ENCODE data around the gene FBXW4. TPM values are rescaled to one million over a fixed set of nuclear protein-coding genes. Genes with fewer than 3 reads are reported as not detected.

FBXW4 gene
- total RNA-seq, 1 donor from 2014 or later = 108 TPM

GRCh38 chr10:101572126-101572525, 122.8 kb downstream of the FBXW4 start:
- H3K9ac ChIP-seq (ENCODE audit: low read depth in 1 of 3, low read length in 3 of 3) = no peak overlapping the region
- H3K9me3 ChIP-seq (ENCODE audit: control insufficient read depth in 3 of 3, low read length in 3 of 3) = peaks cover 8 to 13% (median 10%) of the 10 kb centered on the region in 3 donors
- no peak overlapping the region for H3K27ac ChIP-seq (ENCODE audit: low read depth, low read length)
- peaks cover 18 to 29% (median 27%) of the 10 kb centered on the region in 3 donors for H3K27me3 ChIP-seq (ENCODE audit: control insufficient read depth in 3 of 3, insufficient read depth in 3 of 3, low read length in 3 of 3)
- H3K36me3 ChIP-seq (ENCODE audit: control insufficient read depth in 3 of 3, insufficient read depth in 3 of 3, low read length in 3 of 3) = peaks cover under 1 to 4% (median 4%) of the 10 kb centered on the region in 3 donors
- no peak overlapping the region for H3K4me3 ChIP-seq (ENCODE audit: low read length in 3 of 3)
- peaks cover 10 to 14% (median 14%) of the 10 kb centered on the region in 3 donors for H3K4me1 ChIP-seq (ENCODE audit: control insufficient read depth in 3 of 3, insufficient read depth in 3 of 3, low read length in 3 of 3)

- Histone ChIP-seq H3K27ac (ENCODE audit: low read depth, low read length) (no peak overlapping the region), H3K9ac (ENCODE audit: low read depth in 1 of 3, low read length in 3 of 3) (peak overlapping the region in 2 of 3 donors; percentile 54 to 79), H3K27me3 (ENCODE audit: control insufficient read depth in 3 of 3, insufficient read depth in 3 of 3, low read length in 3 of 3) (peaks cover 24 to 36% (median 32%) of the 10 kb centered on the region in 3 donors), H3K9me3 (ENCODE audit: control insufficient read depth in 3 of 3, low read length in 3 of 3) (peaks cover 8 to 13% (median 10%) of the 10 kb centered on the region in 3 donors), H3K36me3 (ENCODE audit: control insufficient read depth in 3 of 3, insufficient read depth in 3 of 3, low read length in 3 of 3) (no peaks in the 10 kb centered on the region), H3K4me3 (ENCODE audit: low read length in 3 of 3) (no peak overlapping the region), H3K4me1 (ENCODE audit: control insufficient read depth in 3 of 3, insufficient read depth in 3 of 3, low read length in 3 of 3) (peaks cover 11 to 18% (median 15%) of the 10 kb centered on the region in 3 donors)
Measured at GRCh38 chr10:101571271-101571925, 123.6 kb downstream of the FBXW4 start.

- peak overlapping the region; percentile 65 to 70 (median 69) for H3K4me3 ChIP-seq (ENCODE audit: low read length in 3 of 3)
- peaks cover 30 to 44% (median 39%) of the 10 kb centered on the region in 3 donors for H3K27me3 ChIP-seq (ENCODE audit: control insufficient read depth in 3 of 3, insufficient read depth in 3 of 3, low read length in 3 of 3)
- H3K9ac ChIP-seq (ENCODE audit: low read depth in 1 of 3, low read length in 3 of 3) = peak overlapping the region; percentile 54 to 79 (median 61)
- H3K36me3 ChIP-seq (ENCODE audit: control insufficient read depth in 3 of 3, insufficient read depth in 3 of 3, low read length in 3 of 3) = no peaks in the 10 kb centered on the region
- H3K27ac ChIP-seq (ENCODE audit: low read depth, low read length) = no peak overlapping the region
- peaks cover 8 to 13% (median 10%) of the 10 kb centered on the region in 3 donors for H3K9me3 ChIP-seq (ENCODE audit: control insufficient read depth in 3 of 3, low read length in 3 of 3)
- peaks cover 14 to 20% (median 18%) of the 10 kb centered on the region in 3 donors for H3K4me1 ChIP-seq (ENCODE audit: control insufficient read depth in 3 of 3, insufficient read depth in 3 of 3, low read length in 3 of 3)
Measured at GRCh38 chr10:101570428-101571270, 124.3 kb downstream of the FBXW4 start.

GRCh38 chr10:101569622-101570427, 125.1 kb downstream of the FBXW4 start:
- peaks cover 8 to 13% (median 10%) of the 10 kb centered on the region in 3 donors for H3K9me3 ChIP-seq (ENCODE audit: control insufficient read depth in 3 of 3, low read length in 3 of 3)
- peak overlapping the region; percentile 66 to 76 (median 75) for H3K4me3 ChIP-seq (ENCODE audit: low read length in 3 of 3)
- H3K4me1 ChIP-seq (ENCODE audit: control insufficient read depth in 3 of 3, insufficient read depth in 3 of 3, low read length in 3 of 3) = peaks cover 14 to 20% (median 18%) of the 10 kb centered on the region in 3 donors
- no peak overlapping the region for H3K27ac ChIP-seq (ENCODE audit: low read depth, low read length)
- H3K36me3 ChIP-seq (ENCODE audit: control insufficient read depth in 3 of 3, insufficient read depth in 3 of 3, low read length in 3 of 3) = no peaks in the 10 kb centered on the region
- H3K9ac ChIP-seq (ENCODE audit: low read depth in 1 of 3, low read length in 3 of 3) = peak overlapping the region; percentile 20 to 74 (median 62)
- peaks cover 37 to 52% (median 46%) of the 10 kb centered on the region in 3 donors for H3K27me3 ChIP-seq (ENCODE audit: control insufficient read depth in 3 of 3, insufficient read depth in 3 of 3, low read length in 3 of 3)

GRCh38 chr10:101569323-101569621, 125.7 kb downstream of the FBXW4 start:
- Histone ChIP-seq H3K9ac (ENCODE audit: low read depth in 1 of 3, low read length in 3 of 3) (no peak overlapping the region), H3K4me3 (ENCODE audit: low read length in 3 of 3) (peak overlapping the region in 1 of 3 donors; percentile 75), H3K9me3 (ENCODE audit: control insufficient read depth in 3 of 3, low read length in 3 of 3) (peaks cover 8 to 13% (median 10%) of the 10 kb centered on the region in 3 donors), H3K27ac (ENCODE audit: low read depth, low read length) (no peak overlapping the region), H3K36me3 (ENCODE audit: control insufficient read depth in 3 of 3, insufficient read depth in 3 of 3, low read length in 3 of 3) (no peaks in the 10 kb centered on the region), H3K27me3 (ENCODE audit: control insufficient read depth in 3 of 3, insufficient read depth in 3 of 3, low read length in 3 of 3) (peaks cover 39 to 56% (median 46%) of the 10 kb centered on the region in 3 donors), H3K4me1 (ENCODE audit: control insufficient read depth in 3 of 3, insufficient read depth in 3 of 3, low read length in 3 of 3) (peaks cover 14 to 20% (median 18%) of the 10 kb centered on the region in 3 donors)

GRCh38 chr10:101568054-101568745, 126.8 kb downstream of the FBXW4 start:
- Histone ChIP-seq H3K4me1 (ENCODE audit: control insufficient read depth in 3 of 3, insufficient read depth in 3 of 3, low read length in 3 of 3) (peaks cover 14 to 20% (median 18%) of the 10 kb centered on the region in 3 donors), H3K9me3 (ENCODE audit: control insufficient read depth in 3 of 3, low read length in 3 of 3) (peaks cover 7 to 10% (median 10%) of the 10 kb centered on the region in 3 donors), H3K9ac (ENCODE audit: low read depth in 1 of 3, low read length in 3 of 3) (no peak overlapping the region), H3K27me3 (ENCODE audit: control insufficient read depth in 3 of 3, insufficient read depth in 3 of 3, low read length in 3 of 3) (peaks cover 39 to 63% (median 48%) of the 10 kb centered on the region in 3 donors), H3K4me3 (ENCODE audit: low read length in 3 of 3) (no peak overlapping the region), H3K36me3 (ENCODE audit: control insufficient read depth in 3 of 3, insufficient read depth in 3 of 3, low read length in 3 of 3) (no peaks in the 10 kb centered on the region), H3K27ac (ENCODE audit: low read depth, low read length) (no peak overlapping the region)

GRCh38 chr10:101567165-101568006, 127.6 kb downstream of the FBXW4 start:
- Histone ChIP-seq H3K9ac (ENCODE audit: low read depth in 1 of 3, low read length in 3 of 3) (no peak overlapping the region), H3K27me3 (ENCODE audit: control insufficient read depth in 3 of 3, insufficient read depth in 3 of 3, low read length in 3 of 3) (peaks cover 42 to 68% (median 52%) of the 10 kb centered on the region in 3 donors)

GRCh38 chr10:101566333-101567164, 128.4 kb downstream of the FBXW4 start:
- Histone ChIP-seq H3K9ac (ENCODE audit: low read depth in 1 of 3, low read length in 3 of 3) (peak overlapping the region in 1 of 3 donors; percentile 25), H3K27me3 (ENCODE audit: control insufficient read depth in 3 of 3, insufficient read depth in 3 of 3, low read length in 3 of 3) (peaks cover 48 to 75% (median 52%) of the 10 kb centered on the region in 3 donors), H3K4me3 (ENCODE audit: low read length in 3 of 3) (peak overlapping the region in 1 of 3 donors; percentile 46), H3K27ac (ENCODE audit: low read depth, low read length) (no peak overlapping the region), H3K9me3 (ENCODE audit: control insufficient read depth in 3 of 3, low read length in 3 of 3) (no peaks in the 10 kb centered on the region), H3K36me3 (ENCODE audit: control insufficient read depth in 3 of 3, insufficient read depth in 3 of 3, low read length in 3 of 3) (no peaks in the 10 kb centered on the region), H3K4me1 (ENCODE audit: control insufficient read depth in 3 of 3, insufficient read depth in 3 of 3, low read length in 3 of 3) (peaks cover 14 to 20% (median 18%) of the 10 kb centered on the region in 3 donors)

More at GRCh38 chr10:101567165-101568006, 127.6 kb downstream of the FBXW4 start:
- Histone ChIP-seq H3K27ac (ENCODE audit: low read depth, low read length) (no peak overlapping the region), H3K4me3 (ENCODE audit: low read length in 3 of 3) (no peak overlapping the region), H3K36me3 (ENCODE audit: control insufficient read depth in 3 of 3, insufficient read depth in 3 of 3, low read length in 3 of 3) (no peaks in the 10 kb centered on the region), H3K9me3 (ENCODE audit: control insufficient read depth in 3 of 3, low read length in 3 of 3) (peaks cover 0 to 2% (median 2%) of the 10 kb centered on the region in 3 donors), H3K4me1 (ENCODE audit: control insufficient read depth in 3 of 3, insufficient read depth in 3 of 3, low read length in 3 of 3) (peaks cover 14 to 20% (median 18%) of the 10 kb centered on the region in 3 donors)

All from skeletal muscle tissue (tissue), 4 donors.